DMS 273 (cell line): Measurements from ENCODE around the gene ASTN1.

ENCODE experiments used
- DNase-seq: peaks from one replicate; lab custom pipeline; 2025; ENCODE audit not compliant: unreplicated experiment; lab: John Stamatoyannopoulos, UW

ASTN1 gene

GRCh38 chr1:177044390-177044789, 120.1 kb downstream of the ASTN1 start:
- no peak for DNase-seq

GRCh38 chr1:177043597-177043996, 120.9 kb downstream of the ASTN1 start:
- no peak for DNase-seq

- no peak for DNase-seq
Measured at GRCh38 chr1:177035586-177035985, 128.9 kb downstream of the ASTN1 start.

GRCh38 chr1:177033628-177034027, 130.9 kb downstream of the ASTN1 start:
- no peak for DNase-seq

DNA sequence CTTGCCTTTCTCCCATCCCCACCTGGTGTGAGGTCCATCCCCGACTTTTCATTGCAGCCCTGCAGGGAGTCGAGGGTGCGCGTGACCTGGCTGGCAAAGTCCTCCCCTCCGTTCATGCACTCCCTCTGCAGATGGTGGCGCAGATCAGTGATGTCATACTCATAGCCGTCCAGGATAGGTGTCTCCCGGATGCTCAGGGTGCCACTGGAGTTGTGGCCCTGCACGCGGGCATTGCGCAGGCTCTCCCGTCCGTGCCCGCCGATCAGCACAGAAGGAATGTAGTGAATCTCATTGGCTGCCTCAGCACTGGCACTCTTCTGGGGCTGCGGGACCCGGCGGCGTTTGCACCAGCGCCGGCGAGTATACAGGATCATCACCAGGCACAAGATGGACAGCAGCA, 132.1 kb downstream of the ASTN1 start:
- DNase-seq: no peak

DNA sequence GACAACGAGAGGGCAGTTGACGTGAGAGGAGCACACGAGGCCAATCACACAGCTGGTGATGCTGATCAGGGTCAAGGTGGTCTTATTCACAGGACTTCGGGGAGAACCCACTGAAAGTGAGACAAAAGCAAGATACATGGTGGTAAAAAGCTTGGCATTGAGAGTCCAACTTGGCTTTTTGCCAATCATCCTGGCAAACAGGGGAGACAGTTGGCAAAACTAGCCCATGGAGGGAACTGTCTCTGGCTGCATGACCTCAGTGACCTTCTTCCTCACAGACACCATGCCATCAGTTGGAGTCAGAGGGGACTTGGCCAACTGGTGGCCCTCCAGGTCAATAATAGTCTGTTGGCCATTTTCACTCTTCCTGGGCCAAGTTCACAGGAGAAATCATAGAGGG, 139.9 kb downstream of the ASTN1 start:
- peak; percentile 9 for DNase-seq

DNA sequence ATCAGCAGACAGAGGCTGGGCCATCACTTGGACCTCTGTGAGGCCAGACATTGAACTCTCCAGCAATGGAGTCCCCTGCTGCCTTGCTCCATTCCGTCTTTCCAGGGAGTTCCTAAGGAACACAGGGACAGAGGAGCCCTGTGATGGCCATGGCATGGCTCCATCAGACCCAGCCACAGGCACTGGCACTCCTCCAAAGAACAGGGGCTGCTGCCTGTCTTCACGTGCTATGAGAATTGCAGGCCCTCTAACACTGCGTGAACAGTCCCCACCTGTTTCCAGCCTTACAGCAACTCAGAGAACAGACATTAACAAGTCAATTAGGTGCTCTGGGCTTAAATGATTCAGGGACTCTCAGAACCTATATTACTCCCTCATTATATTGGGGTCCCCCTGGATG, 140.8 kb downstream of the ASTN1 start:
- no peak for DNase-seq

- DNase-seq: no peak
Measured at GRCh38 chr1:177023249-177023648, 141.3 kb downstream of the ASTN1 start.

DNA sequence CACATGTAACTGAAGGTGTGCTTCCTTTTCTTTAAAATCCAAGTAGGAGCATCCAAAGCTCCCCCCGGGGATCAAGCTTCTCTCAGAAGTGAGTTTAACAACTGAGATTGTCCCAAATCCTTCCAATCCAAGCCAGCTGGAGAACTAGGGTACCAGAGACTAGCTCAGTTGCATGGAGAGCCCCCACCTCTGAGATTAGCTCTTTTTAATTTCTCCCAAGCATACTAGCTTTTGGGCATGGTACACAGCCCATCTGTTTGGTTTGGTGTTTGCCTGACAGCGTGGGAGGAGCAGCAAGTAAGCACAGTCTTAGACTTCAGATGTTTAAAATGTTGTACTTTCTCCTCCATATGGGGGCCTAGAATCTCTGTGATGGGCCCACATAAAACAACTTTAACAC, 142.8 kb downstream of the ASTN1 start:
- DNase-seq: no peak

DNA sequence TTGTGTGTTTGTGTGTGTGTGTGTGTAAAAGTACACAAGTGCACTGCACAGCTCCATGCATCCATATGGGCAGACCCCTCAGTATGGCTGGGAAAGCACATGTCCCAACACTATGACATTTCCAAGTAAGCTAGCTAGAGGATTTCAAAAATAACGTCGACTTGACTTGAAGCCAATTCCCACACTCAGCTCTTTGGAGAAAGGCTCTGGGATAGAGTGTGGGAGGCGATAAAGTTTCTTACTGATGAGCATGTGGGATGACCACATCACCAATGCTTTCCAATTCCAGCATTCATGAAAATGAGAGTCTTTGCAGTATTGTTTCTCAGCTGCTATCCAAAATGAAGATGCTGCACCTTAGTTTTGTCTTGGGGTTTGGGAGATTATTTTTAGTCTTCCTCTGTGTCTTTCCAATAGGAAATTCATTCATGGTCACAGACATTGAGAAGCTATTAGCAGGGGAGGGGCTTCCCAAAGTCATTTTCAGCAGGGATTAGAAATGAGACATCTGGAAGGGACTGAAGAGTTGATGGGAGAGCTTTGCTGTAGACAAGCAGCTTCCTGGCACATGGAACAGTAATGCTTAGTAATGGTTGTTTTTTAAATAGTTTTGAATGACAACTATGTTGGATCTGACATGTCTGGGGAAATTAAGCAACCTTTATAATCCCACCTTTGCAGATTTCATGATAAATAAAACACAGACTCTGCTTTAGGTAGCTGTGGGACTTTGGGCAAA, 143.5 kb downstream of the ASTN1 start:
- DNase-seq: no peak

DNA sequence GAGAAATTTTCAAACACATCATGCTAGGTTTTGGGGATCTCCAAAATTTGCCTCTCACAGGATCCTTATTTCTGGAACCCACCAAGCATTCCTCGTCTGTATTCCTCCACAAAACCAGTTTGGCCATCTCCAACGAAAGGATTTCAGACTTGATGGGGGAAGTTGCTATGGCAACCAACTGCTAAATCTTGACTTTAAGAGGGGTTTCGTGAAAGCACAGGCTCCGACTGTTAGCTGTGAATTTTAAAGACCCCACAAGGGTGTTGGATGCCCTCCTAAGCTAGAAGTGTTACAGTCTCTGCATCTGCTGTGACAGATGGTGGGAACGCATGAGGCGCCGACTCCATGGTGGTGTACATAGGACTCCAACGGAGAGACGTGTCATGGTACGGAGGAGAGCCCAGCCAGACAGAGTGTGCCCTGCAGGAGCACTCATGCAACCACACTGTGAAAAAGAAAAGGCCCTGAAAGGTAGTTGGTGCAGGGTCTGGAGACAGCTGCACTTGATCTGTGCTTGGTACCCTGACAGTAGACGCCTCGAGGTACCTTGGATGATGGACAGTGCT, 147.1 kb downstream of the ASTN1 start:
- DNase-seq: peak; percentile 60

DNA sequence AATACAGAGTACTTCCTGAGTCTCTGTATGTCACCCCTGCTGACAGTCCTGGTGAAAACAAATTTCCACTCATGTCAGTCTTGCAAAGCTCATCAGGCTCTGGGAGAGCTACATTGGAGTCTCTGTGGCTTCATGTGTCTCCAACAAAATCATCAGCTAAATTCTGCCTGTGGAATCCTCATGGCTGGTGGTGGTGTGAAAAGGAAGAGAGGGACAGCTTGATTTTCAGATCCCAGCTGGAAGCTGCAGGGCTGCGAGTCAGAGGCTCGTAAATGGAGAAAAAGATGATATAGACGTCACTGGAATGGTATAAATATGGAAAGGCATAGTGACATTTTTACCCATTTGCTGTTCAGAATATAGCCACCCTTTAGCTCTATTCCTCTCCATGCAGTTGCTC, 150.2 kb downstream of the ASTN1 start:
- DNase-seq: no peak

DNA sequence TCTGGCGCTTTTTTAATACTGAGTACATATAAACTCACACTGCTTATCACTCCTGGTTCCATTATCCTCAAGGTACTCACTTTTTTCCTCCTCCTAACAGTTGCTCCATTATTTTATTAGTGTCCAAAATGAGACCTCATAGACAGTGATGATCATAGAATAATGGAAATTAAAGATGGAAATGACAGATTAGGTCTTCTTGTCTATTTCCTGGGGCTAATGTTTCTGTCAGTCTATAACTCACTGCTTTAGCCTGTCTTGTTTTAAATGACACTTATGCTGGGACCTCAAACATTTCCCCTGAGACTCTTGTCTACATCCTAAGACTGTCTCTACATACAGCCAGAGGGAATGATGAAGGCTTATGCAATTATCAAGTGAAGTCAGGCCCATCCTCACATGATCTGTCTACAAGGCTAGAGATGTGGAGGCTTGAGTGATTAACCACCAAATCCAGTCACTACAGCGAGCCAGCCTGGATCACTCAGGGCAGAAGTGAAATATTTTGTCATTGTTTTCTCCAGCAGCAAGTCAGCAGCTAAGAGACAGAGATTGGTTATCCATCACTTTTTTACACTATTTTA, 152.1 kb downstream of the ASTN1 start:
- no peak for DNase-seq

DNA sequence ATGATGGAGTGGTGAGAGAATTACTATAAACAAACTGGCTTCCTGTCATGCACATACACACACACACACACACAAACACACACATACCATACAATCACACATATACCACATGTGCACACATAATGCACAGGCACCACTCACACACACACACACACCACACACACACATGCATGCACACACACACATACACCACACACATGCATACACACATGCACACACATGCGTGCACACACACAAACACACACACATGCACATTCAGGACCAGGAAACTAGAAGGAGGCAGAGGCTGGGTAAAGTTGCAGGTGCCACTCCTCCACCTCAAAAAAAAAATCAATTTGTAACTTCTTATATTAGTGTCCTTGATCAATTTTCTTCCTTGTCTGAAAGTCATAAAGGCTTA, 153.0 kb downstream of the ASTN1 start:
- DNase-seq: no peak

GRCh38 chr1:177010211-177010825, 154.2 kb downstream of the ASTN1 start:
- no peak for DNase-seq

DNA sequence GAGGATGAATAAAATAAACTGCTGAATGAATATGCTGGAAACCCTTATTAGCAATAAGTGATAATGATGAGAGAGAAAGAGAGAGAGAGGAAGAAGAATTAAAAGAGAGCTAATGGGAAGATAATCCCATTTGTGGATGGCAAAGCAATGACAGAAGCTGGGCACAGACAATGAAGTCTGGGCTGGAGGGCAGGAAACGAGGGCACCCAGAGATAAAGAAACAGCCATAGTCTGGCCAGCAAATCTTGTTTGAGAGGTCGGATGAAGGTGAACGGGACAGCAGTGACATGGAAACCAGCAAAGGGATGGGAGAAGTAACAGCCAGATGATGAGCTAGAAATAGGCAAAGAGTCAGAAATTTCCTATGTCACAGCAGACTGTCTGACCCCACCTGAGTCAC, 155.9 kb downstream of the ASTN1 start:
- no peak for DNase-seq

GRCh38 chr1:177007437-177008161, 156.9 kb downstream of the ASTN1 start:
- DNase-seq: no peak

DNA sequence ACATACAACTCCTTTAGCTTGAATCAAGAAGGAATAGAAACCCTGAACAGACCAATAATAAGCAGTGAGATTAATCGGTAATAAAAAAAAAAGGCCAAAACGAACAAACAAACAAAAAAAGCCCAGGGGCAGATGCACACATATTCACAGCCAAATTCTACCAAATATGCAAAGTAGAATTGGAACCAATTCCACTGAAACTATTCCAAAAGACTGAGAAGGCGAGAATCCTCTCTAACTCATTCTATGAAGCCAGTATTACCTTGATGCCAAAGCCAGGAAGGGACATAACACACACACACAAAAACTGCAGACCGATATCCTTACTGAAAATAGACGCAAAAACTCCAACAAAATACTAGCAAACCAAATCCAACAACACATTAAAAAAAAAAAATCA, 161.6 kb downstream of the ASTN1 start:
- DNase-seq: no peak

GRCh38 chr1:177001556-177001955, 163.0 kb downstream of the ASTN1 start:
- no peak for DNase-seq

DNA sequence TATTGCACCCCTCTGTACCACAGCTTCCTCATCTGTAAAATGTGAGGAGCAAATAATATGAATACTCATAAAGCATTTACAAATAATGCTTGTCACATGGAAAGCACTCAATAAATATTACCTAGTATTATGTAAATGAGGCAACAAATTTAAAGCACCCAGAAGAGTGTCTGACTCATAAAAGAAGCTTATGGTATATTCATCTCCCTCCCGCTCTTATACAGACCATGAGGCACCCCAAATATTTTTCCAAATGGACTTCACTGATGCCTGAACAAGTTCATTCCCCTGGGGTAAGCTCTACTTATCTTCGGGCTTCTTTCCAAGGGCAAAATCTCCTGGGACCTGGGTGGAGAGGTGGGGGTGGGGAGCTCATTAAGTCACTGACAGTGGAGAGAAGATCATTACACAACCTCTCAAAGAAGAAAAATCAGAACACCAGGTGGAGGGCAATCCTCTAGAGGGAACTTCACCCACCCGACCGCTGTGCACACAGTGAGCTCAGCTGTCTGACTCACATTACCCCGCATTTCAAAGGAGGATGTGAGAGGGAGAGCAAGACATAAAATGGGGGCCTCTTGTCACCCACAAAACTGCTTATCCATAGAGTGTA, 166.2 kb downstream of the ASTN1 start:
- DNase-seq: no peak

GRCh38 chr1:176996456-176997090, 167.9 kb downstream of the ASTN1 start:
- DNase-seq: no peak
